Stimulated activated CD8-positive, alpha-beta memory T cell treated with anti-CD3 and anti-CD28 coated beads, Interleukin-15, amount 100 ng/mL, for 48 hours (primary cell): ENCODE data around the gene FBXO2.
A peak's percentile ranks its signal among the peaks of the same experiment; 100 is the strongest.

Experiments used
- DNase-seq, 2 donors: peaks; one replicate each; pipeline ENCODE4 v3.0.0-alpha.2; 2020; ENCODE audit warnings: low read depth in 2 of 2

FBXO2 gene

DNA sequence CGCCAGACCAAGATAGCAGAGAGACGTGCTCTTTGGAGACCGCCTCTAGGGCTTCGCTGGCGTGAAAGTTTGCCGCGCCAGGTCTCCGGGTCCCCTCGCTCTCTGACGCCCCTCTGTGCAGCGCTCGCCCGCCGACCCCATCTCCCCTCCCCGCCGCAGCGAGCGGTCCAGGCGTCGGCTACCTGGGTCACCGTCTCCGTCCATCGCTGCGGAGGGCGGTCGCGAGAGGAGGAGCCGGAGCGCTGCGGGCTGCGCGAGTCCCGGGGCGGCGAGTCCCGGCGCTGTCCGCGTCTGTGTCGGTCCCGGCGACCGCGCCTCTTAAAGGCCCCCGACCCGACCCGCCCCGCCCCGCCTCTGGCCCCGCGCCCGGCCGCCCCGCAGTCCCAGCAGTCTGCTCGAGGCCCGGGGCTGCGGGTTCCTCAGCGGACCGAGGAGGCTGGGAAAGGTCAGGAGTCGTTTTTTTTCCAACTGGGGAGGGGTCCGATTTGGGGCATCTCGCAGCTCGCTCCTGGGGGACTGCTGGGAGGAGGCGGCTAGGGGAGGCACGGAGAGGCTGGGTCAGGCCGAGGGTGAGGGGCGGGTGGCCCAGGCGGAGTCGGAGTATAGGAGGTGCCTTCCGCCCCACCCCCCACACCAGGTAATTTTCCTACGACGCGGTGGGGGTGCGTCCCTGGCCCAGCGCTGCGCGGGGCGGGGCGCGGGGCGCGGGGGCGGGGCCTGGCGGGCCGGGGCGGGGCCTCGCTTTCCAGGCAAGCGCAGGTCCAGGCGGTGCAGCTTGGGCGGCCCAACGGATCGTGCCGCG is at the start of gene FBXO2, which contains the start of gene FBXO44:
TSS of gene FBXO2 (minus strand) at position 293 of the 802 bp plus-strand sequence. CDS start at position 204, 89 bp downstream.
TSS of gene FBXO44 (plus strand) at position 741 of the 802 bp plus-strand sequence. CDS start 959 bp downstream, outside the sequence.
- DNase-seq: peak in 1 of 2 donors; percentile 55

DNA sequence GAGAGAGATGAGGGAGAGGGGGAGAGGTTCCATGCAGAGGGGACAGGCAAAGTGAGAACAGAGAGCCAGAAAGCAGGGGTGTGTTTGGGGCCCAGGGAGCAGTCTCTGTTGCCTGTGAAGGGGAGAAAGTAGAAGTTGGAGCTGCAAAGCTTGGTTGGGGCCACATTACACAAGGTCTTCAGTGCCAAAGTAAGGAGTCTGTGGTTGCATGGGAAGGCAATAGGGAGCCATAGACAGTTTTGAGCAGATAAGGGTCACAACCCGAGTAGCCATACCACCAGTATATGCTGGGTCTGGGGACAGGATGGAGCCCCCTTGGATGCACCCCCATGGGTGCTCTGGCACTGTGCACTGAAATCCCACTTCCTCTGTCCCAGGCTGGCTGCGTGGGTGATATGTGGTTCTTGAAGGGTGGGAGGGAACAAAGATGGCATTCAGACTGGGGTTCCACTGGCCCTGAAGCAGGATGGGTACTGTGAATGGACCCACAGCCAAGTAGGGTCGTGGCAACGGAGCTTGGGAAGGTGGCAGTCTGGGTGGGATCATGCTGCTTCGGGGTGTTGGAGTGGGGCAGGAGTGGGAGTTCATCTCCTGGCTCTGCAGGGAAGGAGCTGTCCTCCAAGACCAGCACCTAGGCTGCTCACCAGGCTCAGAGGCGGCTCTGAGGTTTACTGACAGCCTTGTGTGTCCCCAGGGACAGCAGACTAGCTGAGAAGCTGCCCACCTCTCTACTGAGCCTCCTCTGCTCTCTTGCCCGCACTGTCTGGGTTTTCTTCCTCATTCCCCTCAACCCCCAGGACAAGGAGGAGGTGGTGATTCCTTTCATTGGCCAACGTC is 49.3 kb upstream of the FBXO2 start:
- no peak for DNase-seq

GRCh38 chr1:11701981-11702803 is 48.0 kb upstream of the FBXO2 start:
- DNase-seq: no peak

GRCh38 chr1:11701551-11701961 is 47.3 kb upstream of the FBXO2 start:
- DNase-seq: no peak

GRCh38 chr1:11700601-11701467 is 46.6 kb upstream of the FBXO2 start:
- no peak for DNase-seq

DNA sequence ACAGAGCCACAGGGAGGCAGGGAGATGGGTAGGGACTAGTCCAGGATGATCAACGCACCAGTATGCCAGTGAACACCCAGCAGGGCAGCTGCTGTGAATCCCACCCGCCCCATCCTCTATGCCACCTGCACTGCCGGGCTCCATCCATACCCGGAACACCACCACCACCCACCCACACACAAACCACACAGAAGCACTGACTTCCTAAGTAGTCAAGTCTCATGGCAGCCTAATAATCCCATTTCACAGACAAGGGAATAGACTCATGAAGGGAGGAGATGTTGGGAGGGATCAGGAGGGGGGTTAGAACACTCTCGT is 43.6 kb upstream of the FBXO2 start:
- no peak for DNase-seq

GRCh38 chr1:11697188-11697892 is 43.1 kb upstream of the FBXO2 start:
- no peak for DNase-seq

GRCh38 chr1:11695861-11696260 is 41.6 kb upstream of the FBXO2 start:
- DNase-seq: no peak

DNA sequence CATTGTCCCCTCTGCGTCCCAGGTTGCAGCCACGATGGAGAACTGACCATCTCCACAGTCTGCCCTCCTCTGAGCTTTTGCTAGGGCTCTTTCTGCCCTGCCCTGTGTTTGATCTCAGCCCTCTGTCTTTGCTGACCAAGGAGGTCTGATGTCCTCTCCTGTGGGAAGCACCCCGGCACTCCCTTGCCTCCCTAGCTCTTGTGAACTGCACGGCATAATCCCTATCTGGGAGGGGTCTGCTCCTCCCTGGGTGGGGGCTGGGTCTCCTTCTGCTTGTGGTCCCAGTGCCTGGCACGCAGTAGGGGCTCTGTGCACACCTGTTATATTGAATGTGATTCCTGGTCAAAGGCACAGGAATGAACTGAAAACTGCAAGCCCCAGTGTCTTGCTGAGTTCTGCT is 39.7 kb upstream of the FBXO2 start:
- no peak for DNase-seq

- peak; percentile 35 to 40 for DNase-seq
Measured at GRCh38 chr1:11693024-11693590, 38.9 kb upstream of the FBXO2 start.

DNA sequence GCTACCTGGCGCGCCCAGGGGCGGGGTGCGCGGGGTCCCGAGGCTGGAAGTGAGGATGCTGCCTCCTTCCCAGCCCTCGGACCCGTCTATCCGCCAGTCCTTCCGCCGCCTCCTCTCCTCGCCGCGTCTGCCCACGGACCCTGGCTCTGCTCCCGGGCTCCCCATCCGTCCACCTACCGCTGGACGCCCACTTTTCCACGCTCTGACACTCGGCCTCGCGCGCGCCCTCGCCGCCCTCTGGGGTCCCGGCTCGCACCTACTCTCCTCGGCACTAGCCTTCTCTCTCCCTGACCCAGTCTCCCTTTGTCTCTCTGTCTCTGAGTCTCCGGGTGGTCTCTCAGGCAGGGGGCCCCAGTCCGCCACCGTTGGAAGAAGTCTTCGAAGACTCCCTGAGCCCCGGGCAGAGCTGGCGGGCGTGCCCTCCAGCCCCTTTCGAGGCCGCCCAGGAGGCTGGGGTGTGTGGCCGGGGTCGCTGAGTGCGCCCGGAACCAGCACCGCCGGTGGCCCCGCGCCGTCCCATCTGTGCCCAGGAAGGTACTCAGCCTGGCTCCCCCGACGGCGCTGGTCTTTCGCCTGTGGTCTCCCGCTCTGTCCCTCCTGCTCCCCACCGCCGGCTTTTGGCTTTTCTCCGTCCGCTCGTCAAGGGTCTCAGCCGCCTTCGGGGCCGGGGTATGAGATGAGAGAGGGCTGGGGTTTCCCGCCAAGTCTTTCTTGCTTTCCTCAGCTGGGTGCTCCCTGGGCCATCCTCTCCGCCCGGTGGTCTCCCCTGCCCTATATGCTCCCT is 37.9 kb upstream of the FBXO2 start:
- no peak for DNase-seq

- no peak for DNase-seq
Measured at GRCh38 chr1:11691302-11691914, 37.2 kb upstream of the FBXO2 start, which contains the start of gene DRAXIN. DRAXIN (plus strand) TSS chr1:11691710; CDS start chr1:11706259, 14,549 bp downstream.

DNA sequence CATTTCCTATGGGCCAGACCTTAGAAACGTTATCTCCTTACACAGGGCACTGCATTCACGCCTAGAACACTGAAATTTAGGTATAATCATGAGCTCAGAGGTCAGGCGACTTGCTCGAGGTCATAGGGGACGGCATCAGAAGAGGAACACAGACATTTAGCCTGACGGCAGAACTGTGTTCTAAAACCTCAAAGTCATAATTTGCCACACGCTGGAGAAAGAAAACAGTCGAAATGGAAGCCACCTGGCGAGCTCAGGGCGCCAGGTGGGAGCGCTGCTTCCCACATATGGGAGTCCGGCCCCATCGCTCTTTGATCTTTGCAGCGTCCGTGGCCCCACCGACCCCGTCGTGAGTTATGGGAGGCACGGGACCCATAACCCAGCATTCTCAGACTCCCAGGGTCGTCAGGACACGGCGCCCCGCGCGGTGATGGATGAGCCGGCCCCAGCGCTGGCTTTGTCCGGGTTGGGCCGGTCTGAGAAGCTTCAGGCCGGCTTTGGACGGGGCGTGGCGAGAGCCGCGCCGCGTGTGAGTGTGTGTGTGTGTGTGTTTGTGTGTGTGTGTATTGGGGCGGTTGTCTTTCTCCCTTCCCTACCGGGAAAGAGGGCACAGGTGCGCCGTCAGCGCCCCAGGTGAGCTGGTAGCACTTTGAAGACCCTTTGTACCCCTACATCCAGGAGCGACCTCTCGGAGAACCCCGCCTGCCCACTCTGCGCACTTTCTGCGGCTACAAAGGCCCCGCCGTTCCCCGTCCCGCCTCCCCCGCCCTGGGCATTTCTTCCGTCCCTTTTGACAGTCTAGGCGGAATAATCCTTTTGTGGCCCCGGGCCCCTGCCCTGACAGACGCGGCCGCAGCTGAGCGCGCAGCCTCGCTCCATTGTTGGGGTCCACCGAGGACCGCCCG is 36.4 kb upstream of the FBXO2 start:
- no peak for DNase-seq

DNA sequence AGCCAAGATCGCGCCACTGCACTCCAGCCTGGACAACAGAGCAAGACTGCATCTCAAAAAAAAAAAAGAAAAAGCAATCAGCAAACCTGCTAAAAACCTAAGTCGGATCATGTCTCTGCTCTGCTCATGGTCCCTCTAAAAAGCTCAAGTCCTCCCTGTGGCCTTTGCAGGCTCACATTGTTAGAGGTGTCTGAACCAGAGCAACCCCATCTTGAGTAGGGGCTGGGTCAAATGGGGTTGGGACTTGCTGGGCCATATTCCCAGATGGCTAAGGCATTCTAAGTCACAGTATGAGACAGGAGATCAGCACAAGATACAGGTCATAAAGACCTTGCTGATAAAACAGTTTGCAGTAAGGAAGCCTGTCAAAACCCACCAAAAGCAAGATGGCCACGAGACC is 34.3 kb upstream of the FBXO2 start:
- DNase-seq: no peak

DNA sequence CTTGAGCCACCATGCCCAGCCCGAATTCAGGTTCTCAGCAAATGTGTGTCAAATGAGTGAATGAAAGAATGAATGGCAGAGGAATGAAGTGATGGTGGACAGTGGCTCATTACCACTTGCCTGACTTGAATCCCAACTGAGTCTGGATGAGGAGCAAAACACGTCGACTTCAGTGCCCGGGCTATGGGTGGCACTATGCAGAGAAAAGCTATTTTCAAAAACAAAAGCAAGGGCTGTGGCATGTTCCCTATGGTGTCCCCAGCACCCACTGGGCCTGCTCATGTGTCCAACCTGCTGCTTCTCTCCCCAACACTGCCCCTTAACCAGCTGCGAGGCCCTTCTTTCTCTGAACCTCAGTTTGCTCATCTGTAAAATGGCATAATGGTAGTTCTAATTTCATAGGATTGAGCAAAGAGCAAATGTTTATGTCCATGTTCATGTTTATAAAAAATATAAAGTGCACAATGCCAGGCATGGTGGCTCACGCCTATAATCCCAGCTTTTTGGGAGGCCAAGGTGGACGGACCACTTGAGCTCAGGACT is 31.1 kb upstream of the FBXO2 start:
- no peak for DNase-seq

DNA sequence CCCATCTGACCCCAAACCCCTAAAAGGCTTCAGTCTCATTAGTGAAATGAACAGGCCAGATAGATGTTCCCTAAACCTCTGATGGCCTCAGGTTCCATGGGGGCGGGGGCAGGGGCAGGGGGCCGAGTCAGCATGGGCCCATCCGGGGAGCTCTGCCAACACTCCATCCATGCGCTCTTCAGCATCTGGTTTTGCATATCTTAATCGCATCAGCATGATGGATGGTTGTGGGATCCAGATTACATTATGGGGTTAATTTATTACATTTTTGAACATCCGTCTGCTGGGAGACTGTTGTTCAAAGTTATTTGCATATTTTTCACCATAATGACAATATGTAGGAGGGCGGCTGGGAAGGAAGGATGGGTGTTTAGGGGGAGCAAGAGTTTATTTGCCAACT is 29.8 kb upstream of the FBXO2 start:
- DNase-seq: no peak

- DNase-seq: no peak
Measured at GRCh38 chr1:11682799-11683198, 28.6 kb upstream of the FBXO2 start.
